Activated CD8-positive, alpha-beta memory T cell treated with anti-CD3 and anti-CD28 coated beads for 36 hours (primary cell): ENCODE data around the gene MLYCD. TPM values are rescaled to one million over a fixed set of nuclear protein-coding genes. Genes with fewer than 3 reads are reported as not detected.
"Not testable (repeated sequence)": the region's sequence is repeated elsewhere in the genome, so short reads cannot be mapped to it uniquely, and the experiment has no call there.

Experiments
- CTCF ChIA-PET: fragments of 350-600 bp; sonication (Branson Sonifier 250); formaldehyde crosslinking; loops from one replicate; lab custom pipeline; 2021; ENCODE audit warnings: antibody characterized with exemption; lab: Charles Lee
- POLR2A ChIA-PET: fragments of 350-600 bp; sonication (Branson Sonifier 250); formaldehyde crosslinking; loops from one replicate; lab custom pipeline; 2021; ENCODE audit warnings: antibody characterized with exemption; lab: Charles Lee
- total RNA-seq, 2 experiments: library from RNA; stranded (reverse); gene quantifications; one replicate each; pipeline ENCODE4 v1.2.3, GENCODE V29; 2021

The MLYCD gene
- total RNA-seq, 2 experiments from 2014 or later, result 3.6 TPM

GRCh38 chr16:83948914-83949723, 50.2 kb downstream of the MLYCD start:
- POLR2A ChIA-PET, result no interaction called here
- CTCF ChIA-PET, result no interaction called here

GRCh38 chr16:83949724-83950001, 50.7 kb downstream of the MLYCD start:
- ChIA-PET POLR2A (no interaction called here), CTCF (no interaction called here)

- POLR2A ChIA-PET, CTCF ChIA-PET: not testable (repeated sequence)
These were observed 52.0 kb downstream of the MLYCD start for GRCh38 chr16:83950862-83951399.

GRCh38 chr16:83951544-83951943, 52.6 kb downstream of the MLYCD start:
- CTCF ChIA-PET, result no interaction called here
- POLR2A ChIA-PET, result no interaction called here

GRCh38 chr16:83952587-83952939, 53.6 kb downstream of the MLYCD start:
- CTCF ChIA-PET, result interaction anchor here (1.4 kb wide), 1 partner anchor 234 kb away, joined by 3 read pairs; the partner anchor contains the start of gene TAF1C
- POLR2A ChIA-PET, result no interaction called here

GRCh38 chr16:83952940-83953795, 54.3 kb downstream of the MLYCD start, which contains the start of gene OSGIN1:
Gene OSGIN1, plus strand, starts transcription at chr16:83953240. Its CDS starts 4,432 bp downstream, at chr16:83957672.
- POLR2A ChIA-PET, result no interaction called here
- CTCF ChIA-PET, result interaction anchor here (0.5 to 1.4 kb wide), 3 partner anchors 110 to 565 kb away, joined by 3 to 5 read pairs (median 4); partner anchors contain the start of gene TAF1C

- ChIA-PET CTCF (interaction anchor here (0.5 to 1.4 kb wide), 3 partner anchors 109 to 564 kb away, joined by 3 to 5 read pairs (median 4); partner anchors contain the start of gene TAF1C), POLR2A (no interaction called here)
These were observed 55.1 kb downstream of the MLYCD start for GRCh38 chr16:83953796-83954576.

- POLR2A ChIA-PET, result no interaction called here
These were observed 55.7 kb downstream of the MLYCD start for GRCh38 chr16:83954577-83955016.

GRCh38 chr16:83955218-83956130, 56.6 kb downstream of the MLYCD start:
- POLR2A ChIA-PET, result no interaction called here
- CTCF ChIA-PET, result interaction anchor here (1.5 to 3.2 kb wide), 3 partner anchors 98 to 232 kb away, joined by 3 to 18 read pairs (median 9); partner anchors contain the start of gene TAF1C

More at GRCh38 chr16:83954577-83955016, 55.7 kb downstream of the MLYCD start:
- CTCF ChIA-PET, result interaction anchor here (1.2 to 3.2 kb wide), 2 partner anchors 109 to 111 kb away, joined by 5 to 18 read pairs; no protein-coding TSS in a partner anchor

GRCh38 chr16:83956336-83957289, 57.7 kb downstream of the MLYCD start:
- CTCF ChIA-PET, result interaction anchor here (0.7 to 3.2 kb wide), 15 partner anchors 9 to 231 kb away, joined by 3 to 18 read pairs (median 3); partner anchors contain the start of gene TAF1C

GRCh38 chr16:83957296-83957855, 58.5 kb downstream of the MLYCD start:
- ChIA-PET CTCF (interaction anchor here (1.0 to 3.2 kb wide), 13 partner anchors 10 to 230 kb away, joined by 3 to 18 read pairs (median 4); partner anchors contain the start of gene TAF1C), POLR2A (no interaction called here)

More at GRCh38 chr16:83956336-83957289, 57.7 kb downstream of the MLYCD start:
- POLR2A ChIA-PET, result no interaction called here

GRCh38 chr16:83958137-83958845, 59.4 kb downstream of the MLYCD start:
- POLR2A ChIA-PET, result no interaction called here
- CTCF ChIA-PET, result interaction anchor here (1.1 to 3.2 kb wide), 3 partner anchors 105 to 136 kb away, joined by 3 to 18 read pairs (median 7); no protein-coding TSS in a partner anchor

GRCh38 chr16:83958846-83959565, 60.1 kb downstream of the MLYCD start:
- ChIA-PET CTCF (interaction anchor here (0.5 kb wide), 1 partner anchor 24 kb away, joined by 3 read pairs; no protein-coding TSS in a partner anchor), POLR2A (no interaction called here)

- POLR2A ChIA-PET, result no interaction called here
- CTCF ChIA-PET, result interaction anchor here (0.5 kb wide), 1 partner anchor 24 kb away, joined by 3 read pairs; no protein-coding TSS in a partner anchor
These were observed 60.9 kb downstream of the MLYCD start for GRCh38 chr16:83959656-83960434.
